Activated CD8-positive, alpha-beta memory T cell treated with anti-CD3 and anti-CD28 coated beads, Interleukin-2, amount 50 U/mL, for 4 hours (primary cell): ENCODE measurements around the gene CX3CL1.
"Not testable (repeated sequence)": the region's sequence is repeated elsewhere in the genome, so short reads cannot be mapped to it uniquely, and the experiment has no call there.

Experiments
- DNase-seq: peaks from one replicate; pipeline ENCODE4 v3.0.0-alpha.2; 2020

The CX3CL1 gene

GRCh38 chr16:57383276-57384247 is 11.3 kb downstream of the CX3CL1 start:
- DNase-seq, result no peak

DNA sequence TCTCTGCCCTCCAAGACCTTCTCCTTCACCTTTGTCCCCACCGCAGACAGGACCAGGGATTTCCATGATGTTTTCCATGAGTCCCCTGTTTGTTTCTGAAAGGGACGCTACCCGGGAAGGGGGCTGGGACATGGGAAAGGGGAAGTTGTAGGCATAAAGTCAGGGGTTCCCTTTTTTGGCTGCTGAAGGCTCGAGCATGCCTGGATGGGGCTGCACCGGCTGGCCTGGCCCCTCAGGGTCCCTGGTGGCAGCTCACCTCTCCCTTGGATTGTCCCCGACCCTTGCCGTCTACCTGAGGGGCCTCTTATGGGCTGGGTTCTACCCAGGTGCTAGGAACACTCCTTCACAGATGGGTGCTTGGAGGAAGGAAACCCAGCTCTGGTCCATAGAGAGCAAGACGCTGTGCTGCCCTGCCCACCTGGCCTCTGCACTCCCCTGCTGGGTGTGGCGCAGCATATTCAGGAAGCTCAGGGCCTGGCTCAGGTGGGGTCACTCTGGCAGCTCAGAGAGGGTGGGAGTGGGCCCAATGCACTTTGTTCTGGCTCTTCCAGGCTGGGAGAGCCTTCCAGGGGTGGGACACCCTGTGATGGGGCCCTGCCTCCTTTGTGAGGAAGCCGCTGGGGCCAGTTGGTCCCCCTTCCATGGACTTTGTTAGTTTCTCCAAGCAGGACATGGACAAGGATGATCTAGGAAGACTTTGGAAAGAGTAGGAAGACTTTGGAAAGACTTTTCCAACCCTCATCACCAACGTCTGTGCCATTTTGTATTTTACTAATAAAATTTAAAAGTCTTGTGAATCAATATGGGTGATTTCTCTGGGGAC is 12.2 kb downstream of the CX3CL1 start:
- DNase-seq, result no peak

DNA sequence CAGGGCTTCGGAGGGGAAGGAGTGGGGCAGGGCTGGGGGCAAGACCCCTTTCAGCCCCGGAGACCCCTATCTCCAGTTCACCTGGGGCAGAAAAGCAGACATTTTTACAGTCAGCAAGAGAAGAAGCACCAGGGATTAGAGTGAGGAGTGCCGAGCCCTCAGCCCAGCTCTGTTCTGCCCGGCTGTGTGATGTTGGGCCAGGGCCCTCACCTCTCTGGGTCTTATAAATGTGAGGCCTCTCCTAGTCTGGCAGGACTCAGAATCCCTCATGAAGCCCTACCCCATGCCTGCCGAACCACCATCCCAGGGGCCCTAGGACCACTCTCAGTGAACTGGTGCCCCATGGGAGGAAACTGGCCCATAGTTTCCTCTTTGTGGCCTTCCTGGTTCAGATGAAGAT is 12.8 kb downstream of the CX3CL1 start:
- no peak for DNase-seq

- no peak for DNase-seq
Observed at GRCh38 chr16:57386381-57386951, 14.2 kb downstream of the CX3CL1 start.

- DNase-seq, result no peak
Observed at GRCh38 chr16:57387598-57388354, 15.5 kb downstream of the CX3CL1 start.

GRCh38 chr16:57388359-57389086 is 16.2 kb downstream of the CX3CL1 start:
- no peak for DNase-seq

- DNase-seq, result no peak
Observed at GRCh38 chr16:57389087-57389468, 16.8 kb downstream of the CX3CL1 start.

GRCh38 chr16:57390636-57391295 is 18.5 kb downstream of the CX3CL1 start:
- DNase-seq, result no peak

DNA sequence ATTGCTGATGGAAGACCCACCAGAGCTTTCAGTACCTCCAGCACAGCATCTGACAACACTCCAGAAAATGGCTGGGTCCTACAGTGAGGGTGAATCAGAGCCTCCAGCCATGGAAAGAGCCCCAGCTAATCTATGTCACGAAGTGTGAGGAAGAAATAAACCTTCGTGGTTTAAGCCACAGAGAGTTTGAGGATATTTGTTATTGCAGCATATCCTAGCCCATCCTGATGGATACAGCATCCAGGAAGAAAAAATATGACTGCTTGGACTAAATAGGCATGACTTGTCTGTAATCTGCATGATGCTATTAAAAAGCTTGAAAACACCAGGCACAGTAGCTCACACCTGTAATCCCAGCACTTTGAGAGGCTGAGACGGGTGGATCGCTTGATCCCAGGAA is 19.0 kb downstream of the CX3CL1 start:
- no peak for DNase-seq

GRCh38 chr16:57391708-57392107 is 19.4 kb downstream of the CX3CL1 start:
- no peak for DNase-seq

DNA sequence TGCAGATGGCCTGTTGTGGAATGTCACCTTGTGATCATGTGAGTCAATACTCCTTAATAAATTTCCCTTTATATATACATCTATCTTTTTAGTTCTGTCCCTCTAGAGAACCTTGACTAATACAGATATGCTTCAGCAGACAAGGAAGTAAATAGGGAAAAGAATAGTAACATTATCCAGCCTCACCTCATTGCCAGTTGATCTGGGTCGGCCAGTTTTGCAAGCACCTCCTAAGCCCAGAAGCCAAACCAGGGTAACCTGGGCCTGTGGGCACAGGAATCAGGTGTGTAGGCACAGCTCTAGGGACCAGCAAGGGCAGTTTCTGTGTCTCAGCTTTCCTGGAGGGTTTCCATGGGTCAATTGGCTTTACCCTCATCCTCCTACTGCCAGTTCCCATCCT is 20.4 kb downstream of the CX3CL1 start:
- DNase-seq, result no peak

DNA sequence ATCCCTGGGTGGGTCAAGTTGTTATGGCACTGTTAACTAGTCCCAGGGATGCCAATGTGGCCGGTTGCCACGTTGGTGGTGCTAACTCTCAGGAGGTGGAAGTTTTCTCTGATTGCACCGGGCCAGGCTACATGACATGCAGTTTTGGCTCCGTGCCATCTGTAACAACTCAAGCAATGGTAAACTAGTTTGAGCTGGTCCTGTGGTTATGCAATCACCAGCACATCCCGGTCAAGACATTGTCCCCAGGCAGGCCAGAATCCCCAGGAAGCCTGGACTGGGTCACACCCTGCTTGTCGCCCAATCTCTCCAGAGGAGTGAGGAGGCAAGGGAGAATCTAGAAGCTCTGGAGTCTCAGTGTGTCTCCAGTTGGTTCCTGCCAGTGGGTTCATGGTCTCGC is 22.2 kb downstream of the CX3CL1 start:
- no peak for DNase-seq

GRCh38 chr16:57395026-57395425 is 22.7 kb downstream of the CX3CL1 start:
- no peak for DNase-seq

GRCh38 chr16:57396786-57397185 is 24.5 kb downstream of the CX3CL1 start:
- DNase-seq, result no peak

- not testable (repeated sequence) for DNase-seq
Observed at GRCh38 chr16:57397493-57397892, 25.2 kb downstream of the CX3CL1 start.

DNA sequence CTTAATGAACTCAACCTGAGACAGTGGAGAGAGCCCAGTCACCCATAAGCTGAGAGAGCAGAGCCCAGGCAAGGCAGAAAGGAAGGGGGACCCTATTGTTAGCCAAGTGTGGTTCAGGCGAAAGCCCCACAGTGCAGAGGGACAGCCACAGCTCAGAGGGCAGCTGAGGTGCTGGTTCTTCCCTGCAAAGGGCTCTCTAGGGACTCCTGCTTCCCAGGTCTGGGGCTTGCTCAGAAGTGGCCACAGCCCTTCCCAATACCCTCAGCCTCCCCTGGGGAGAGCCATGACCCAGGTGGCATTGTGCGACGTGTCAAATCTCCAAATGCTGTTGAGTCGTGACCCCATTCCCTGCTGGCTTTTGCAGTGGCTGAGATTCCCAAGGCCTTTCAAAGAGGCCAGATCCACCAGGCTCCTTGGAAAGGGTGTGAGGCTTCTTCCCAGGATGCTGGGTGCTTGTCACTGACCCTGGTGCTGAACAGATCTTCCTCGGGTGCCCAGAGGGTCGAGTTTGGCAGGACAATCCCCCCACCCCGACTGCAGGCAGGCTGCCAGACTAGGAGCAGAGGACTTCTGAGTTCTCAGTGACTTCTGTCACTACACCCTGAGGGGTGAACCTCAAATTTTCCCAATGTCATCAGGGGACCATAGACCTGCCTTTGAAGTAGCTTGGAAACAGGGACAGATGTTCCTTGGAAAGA is 29.8 kb downstream of the CX3CL1 start:
- no peak for DNase-seq

- no peak for DNase-seq
Observed at GRCh38 chr16:57403965-57404817, 31.9 kb downstream of the CX3CL1 start, which contains the start of gene CCL17. Gene CCL17 (plus strand): TSS chr16:57404767. CDS start chr16:57413933, 9,166 bp downstream.

- no peak for DNase-seq
Observed at GRCh38 chr16:57405097-57405496, 32.8 kb downstream of the CX3CL1 start.

- DNase-seq, result no peak
Observed at GRCh38 chr16:57406881-57407280, 34.6 kb downstream of the CX3CL1 start.
